HCT116 (cell line): Measurements from ENCODE around the gene CACNA1G. TPM values are rescaled to one million over a fixed set of nuclear protein-coding genes. Genes with fewer than 3 reads are reported as not detected.

ENCODE experiments used
- ATAC-seq: fragments of 200-7000 bp; cut with Tn5 transposase; 2 replicates; pipeline ENCODE4 v1.9.1; 2020; ENCODE audit warnings: mild to moderate bottlenecking, moderate library complexity
- BruUV-seq: library from RNA; stranded (reverse); fragments of 400-500 nt; replicated peaks from 2 replicates; lab custom pipeline; 2021; lab: Mats Ljungman, UMichigan
- CTCF ChIA-PET: fragments of 300-600 bp; sonication (Branson Sonifier 250); formaldehyde crosslinking; loops from one replicate; lab custom pipeline; 2021; ENCODE audit warnings: antibody characterized with exemption; lab: Charles Lee
- POLR2A ChIA-PET: fragments of 300-600, 350-600 bp; sonication (Branson Sonifier 250); formaldehyde crosslinking; loops from one replicate; lab custom pipeline; 2021; ENCODE audit warnings: antibody characterized with exemption; lab: Charles Lee
- RAD21 ChIA-PET, 2 experiments: fragments of 300-600 bp; sonication (Branson Sonifier 250); formaldehyde crosslinking; loops; one replicate each; lab custom pipeline; 2023; ENCODE audit warnings: low total read pairs in 2 of 2; ENCODE audit not compliant: uncharacterized antibody in 2 of 2, unreplicated experiment in 2 of 2, low non-redundant PET in 1 of 2; lab: Charles Lee
- DNase-seq: peaks from one replicate; pipeline ENCODE4 v3.0.0-alpha.2; 2010; ENCODE audit warnings: low read depth, low spot score
- H2AFZ ChIP-seq: fragments of 200-600 bp; shearing (Covaris generic), sonication (generic); 2 replicates; pipeline ENCODE4 v1.6.1; 2017; ENCODE audit warnings: low read depth, mixed run types, mixed read lengths, antibody characterized with exemption, low read length; ENCODE audit not compliant: poor library complexity, severe bottlenecking
- H3K27ac ChIP-seq: 2 replicates; pipeline ENCODE4 v1.5.1; 2012; ENCODE audit warnings: low read depth, low read length
- H3K27me3 ChIP-seq: fragments of 200-600 bp; sonication (generic); 2 replicates; pipeline ENCODE4 v1.6.1; 2016; ENCODE audit warnings: mixed run types, low read length, mixed read lengths; ENCODE audit not compliant: insufficient read depth
- H3K36me3 ChIP-seq, 2 experiments: fragments of 200-500 bp in 1 of 2; fragments of 200-600 bp in 1 of 2; sonication (Bioruptor generic) in 1 of 2; sonication (generic) in 1 of 2; 2 replicates each; pipeline versions ENCODE4 v1.5.1 to v1.6.1; 2014 to 2016; ENCODE audit warnings: low read length in 2 of 2, inconsistent platforms in 1 of 2, mixed read lengths in 1 of 2, mixed run types in 1 of 2; ENCODE audit not compliant: insufficient read depth in 2 of 2, control insufficient read depth in 1 of 2
- H3K4me1 ChIP-seq, 2 experiments: fragments of 200-600 bp in 1 of 2; sonication (generic) in 1 of 2; 2 replicates each; pipeline versions ENCODE4 v1.5.1 to v1.6.1; 2012 to 2017; ENCODE audit warnings: low read length in 2 of 2, inconsistent platforms in 1 of 2, mild to moderate bottlenecking in 1 of 2, mixed read lengths in 1 of 2, mixed run types in 1 of 2, moderate library complexity in 1 of 2; ENCODE audit not compliant: insufficient read depth in 2 of 2, control insufficient read depth in 1 of 2
- H3K4me2 ChIP-seq: fragments of 200-600 bp; sonication (generic); 2 replicates; pipeline ENCODE4 v1.6.1; 2017; ENCODE audit warnings: mixed run types, low read length, mixed read lengths
- H3K4me3 ChIP-seq, 2 experiments: fragments of 200-600 bp in 1 of 2; sonication (generic) in 1 of 2; replicated peaks in 1 of 2; 2 replicates each; pipeline ENCODE4 v1.5.1; 2011 to 2016; ENCODE audit warnings: low read length in 2 of 2, control low read depth in 1 of 2, low read depth in 1 of 2, mild to moderate bottlenecking in 1 of 2, mixed read lengths in 1 of 2, mixed run types in 1 of 2
- H3K79me2 ChIP-seq: fragments of 200-600 bp; sonication (generic); 2 replicates; pipeline ENCODE4 v1.6.1; 2017; ENCODE audit warnings: mild to moderate bottlenecking, mixed run types, low read length, moderate library complexity, mixed read lengths; ENCODE audit not compliant: insufficient read depth
- H3K9ac ChIP-seq: fragments of 200-600 bp; sonication (generic); 2 replicates; pipeline ENCODE4 v1.6.1; 2016; ENCODE audit warnings: low read length, mixed read lengths
- H3K9me2 ChIP-seq: fragments of 200-600 bp; sonication (generic), shearing (Covaris generic); 2 replicates; pipeline ENCODE4 v1.6.1; 2017; ENCODE audit warnings: mixed run types, mild to moderate bottlenecking, moderate library complexity; ENCODE audit not compliant: insufficient read depth
- H3K9me3 ChIP-seq, 2 experiments: fragments of 200-500 bp in 1 of 2; fragments of 200-600 bp in 1 of 2; sonication (Bioruptor generic) in 1 of 2; sonication (generic) in 1 of 2; 2 replicates each; pipeline ENCODE4 v1.6.1; 2014 to 2017; ENCODE audit warnings: low read length in 2 of 2, mixed read lengths in 2 of 2, inconsistent platforms in 1 of 2, low read depth in 1 of 2, mild to moderate bottlenecking in 1 of 2, mixed run types in 1 of 2, moderate library complexity in 1 of 2; ENCODE audit not compliant: control insufficient read depth in 1 of 2, insufficient read depth in 1 of 2
- H4K20me1 ChIP-seq: fragments of 200-600 bp; sonication (generic), shearing (Covaris generic); 2 replicates; pipeline ENCODE4 v1.6.1; 2017; ENCODE audit warnings: mixed run types, mild to moderate bottlenecking, moderate library complexity; ENCODE audit not compliant: insufficient read depth
- CBX3 ChIP-seq: IDR thresholded peaks from 2 replicates; pipeline ENCODE4 v1.6.1; 2012; ENCODE audit warnings: low read depth
- CTCF ChIP-seq, 3 experiments: fragments of 200-600 bp in 1 of 3; sonication (generic) in 1 of 3; IDR thresholded peaks in 2 of 3; conservative IDR thresholded peaks in 1 of 3; 2 replicates each; pipeline ENCODE4 v1.5.1; 2012 to 2017; ENCODE audit warnings: low read depth in 2 of 3, low read length in 2 of 3, antibody characterized with exemption in 1 of 3, borderline replicate concordance in 1 of 3, control low read depth in 1 of 3, mild to moderate bottlenecking in 1 of 3, mixed read lengths in 1 of 3, mixed run types in 1 of 3, moderate library complexity in 1 of 3; ENCODE audit not compliant: insufficient read depth in 1 of 3
- EZH2phosphoT487 ChIP-seq: fragments of 200-600 bp; IDR thresholded peaks from 2 replicates; pipeline ENCODE4 v1.6.1; 2018; ENCODE audit warnings: antibody characterized with exemption, borderline replicate concordance
- JUND ChIP-seq: IDR thresholded peaks from 2 replicates; pipeline ENCODE4 v1.6.1; 2012
- POLR2A ChIP-seq: IDR thresholded peaks from 2 replicates; pipeline ENCODE4 v1.7.0; 2011; ENCODE audit warnings: borderline replicate concordance; ENCODE audit not compliant: insufficient read depth, insufficient read length; ENCODE audit errors: extremely low read depth
- RAD21 ChIP-seq: IDR thresholded peaks from 2 replicates; pipeline ENCODE4 v1.6.1; 2012; ENCODE audit warnings: low read depth, mild to moderate bottlenecking
- SP1 ChIP-seq: IDR thresholded peaks from 2 replicates; pipeline ENCODE4 v1.6.1; 2012; ENCODE audit warnings: low read depth
- SRF ChIP-seq: IDR thresholded peaks from 2 replicates; pipeline ENCODE4 v1.6.1; 2012; ENCODE audit warnings: low read depth
- YY1 ChIP-seq: IDR thresholded peaks from 2 replicates; pipeline ENCODE4 v1.6.1; 2011; ENCODE audit warnings: low read length, low read depth, moderate library complexity, mild to moderate bottlenecking; ENCODE audit not compliant: insufficient replicate concordance; ENCODE audit errors: extremely low read depth
- ZFX ChIP-seq: fragments of 450-650 bp; IDR thresholded peaks from 2 replicates; pipeline ENCODE4 v1.6.1; 2017
- ZNF274 ChIP-seq: fragments of 200-500 bp; sonication (Bioruptor generic); IDR thresholded peaks from 2 replicates; pipeline ENCODE4 v1.6.1; 2014; ENCODE audit warnings: mild to moderate bottlenecking, low read depth, low read length, inconsistent platforms
- intact Hi-C: fragments of 100-400 bp; cut with micrococcal nuclease; formaldehyde crosslinking; loops from 2 replicates; pipeline ENCODE4 v1.10.0; 2022
- total RNA-seq: library from RNA; stranded (reverse); gene quantifications from one replicate; pipeline ENCODE4 v1.2.1, GENCODE V29; 2021; ENCODE audit not compliant: unreplicated experiment

The CACNA1G gene
- total RNA-seq, 1 experiment from 2014 or later: 3.4 TPM

GRCh38 chr17:50577451-50577954 is 17.0 kb downstream of the CACNA1G start (continued):
- no peak for TF ChIP-seq CBX3

GRCh38 chr17:50578173-50578572 is 17.7 kb downstream of the CACNA1G start:
- Histone ChIP-seq H3K9ac (no peak overlapping the region), H3K9me2 (no peaks in the 10 kb centered on the region), H3K36me3 (no peaks in the 10 kb centered on the region), H3K9me3 (no peaks in the 10 kb centered on the region), H4K20me1 (no peaks in the 10 kb centered on the region), H2AFZ (no peak overlapping the region), H3K4me2 (no peak overlapping the region)
- no peak for DNase-seq
- ChIA-PET RAD21 (no interaction called here), CTCF (no interaction called here)
- intact Hi-C loops: no loop called here
- no TSS peak for BruUV-seq
- TF ChIP-seq ZFX (no peak), ZNF274 (no peak), CBX3 (no peak), EZH2phosphoT487 (no peak), YY1 (no peak)
- TF ChIP-seq, all 23 proteins: peak for 0
- no peak for ATAC-seq
- Histone ChIP-seq H3K79me2 (no peaks in the 10 kb centered on the region), H3K4me1 (no peaks in the 10 kb centered on the region), H3K27me3 (no peaks in the 10 kb centered on the region), H3K4me3 (no peak overlapping the region), H3K27ac (no peak overlapping the region)
- POLR2A ChIA-PET: no interaction called here

- ChIA-PET CTCF (no interaction called here), POLR2A (no interaction called here), RAD21 (no interaction called here)
- H3K9ac ChIP-seq: no peak overlapping the region
- H3K79me2 ChIP-seq: no peaks in the 10 kb centered on the region
- no peaks in the 10 kb centered on the region for H3K9me3 ChIP-seq
- DNase-seq (no peak), ATAC-seq (no peak)
- no peak overlapping the region for H3K4me2 ChIP-seq
- BruUV-seq: no TSS peak
- no peaks in the 10 kb centered on the region for H4K20me1 ChIP-seq
- H3K36me3 ChIP-seq: no peaks in the 10 kb centered on the region
- H3K9me2 ChIP-seq: no peaks in the 10 kb centered on the region
- H3K27me3 ChIP-seq: no peaks in the 10 kb centered on the region
- no peak for TF ChIP-seq YY1
- TF ChIP-seq RAD21: no peak
- no peak for TF ChIP-seq SRF
- no peak for TF ChIP-seq POLR2A
- TF ChIP-seq SP1: no peak
- TF ChIP-seq ZNF274: no peak
- TF ChIP-seq CTCF (IDR thresholded peaks at IDR 0.05 in 2 of 3, conservative IDR thresholded peaks at IDR 0.05 in 1 of 3; ENCODE audit: borderline replicate concordance in 1 of 3, insufficient read depth in 1 of 3, low read depth in 2 of 3, low read length in 2 of 3): no peak
- no peak for TF ChIP-seq JUND
- intact Hi-C loops: no loop called here
- no peak overlapping the region for H3K4me3 ChIP-seq
- no peak overlapping the region for H2AFZ ChIP-seq
- H3K4me1 ChIP-seq: no peaks in the 10 kb centered on the region
- no peak overlapping the region for H3K27ac ChIP-seq
Observed at GRCh38 chr17:50579399-50579798, 18.9 kb downstream of the CACNA1G start.
